M059J (cell line): ENCODE data around the gene ZC3H14. TPM values are rescaled to one million over a fixed set of nuclear protein-coding genes. Genes with fewer than 3 reads are reported as not detected.

Experiments
- DNase-seq: peaks from one replicate; pipeline ENCODE4 v3.0.0-alpha.2; 2012; ENCODE audit warnings: low read depth
- total RNA-seq: library from RNA; depleted of rRNA; stranded (reverse); fragments of >200 nt; shearing (Covaris generic); gene quantifications from 2 replicates; pipeline ENCODE4 v1.2.3, GENCODE V29; 2014

Gene ZC3H14
- total RNA-seq, 1 experiment from 2014 or later = 46.8 TPM

DNA sequence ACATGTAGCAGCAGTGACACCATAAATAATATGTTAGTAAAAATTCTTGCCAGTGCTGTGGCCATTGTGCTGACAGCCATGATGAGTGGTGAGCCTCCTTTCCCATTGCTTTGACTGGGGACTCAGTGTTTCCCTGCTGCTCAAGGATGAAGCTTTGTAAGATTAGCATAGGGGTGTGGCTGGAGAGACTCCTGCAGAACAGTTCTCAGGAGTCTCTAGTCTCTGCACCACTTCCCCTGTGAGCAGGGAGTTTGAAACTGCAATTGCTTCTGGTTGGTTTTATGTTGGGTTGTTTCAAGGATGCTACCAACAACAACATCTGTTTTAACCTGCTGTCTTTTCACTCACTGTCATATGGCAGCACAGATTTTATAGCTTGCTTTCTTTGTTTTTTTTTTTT is 41.4 kb downstream of the ZC3H14 start:
- no peak for DNase-seq

DNA sequence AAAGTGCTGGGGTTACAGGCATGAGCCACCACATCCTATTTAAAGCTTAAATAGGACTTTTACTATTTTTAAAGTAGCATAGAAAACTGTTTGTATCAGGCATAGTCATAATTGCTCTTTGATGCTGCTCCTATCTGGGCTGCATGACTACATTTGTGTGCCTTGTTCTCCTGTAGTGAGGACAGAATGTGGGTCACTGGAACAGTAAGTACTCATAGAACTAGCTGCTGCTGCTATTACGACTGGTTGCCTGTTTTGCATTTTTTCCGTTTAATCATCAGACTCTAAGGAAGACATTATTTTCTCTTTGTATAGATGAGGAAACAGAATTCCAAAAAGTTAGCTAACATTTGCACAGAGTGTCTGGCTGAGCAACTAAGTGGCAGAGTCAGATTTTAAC is 42.8 kb downstream of the ZC3H14 start:
- DNase-seq = no peak

DNA sequence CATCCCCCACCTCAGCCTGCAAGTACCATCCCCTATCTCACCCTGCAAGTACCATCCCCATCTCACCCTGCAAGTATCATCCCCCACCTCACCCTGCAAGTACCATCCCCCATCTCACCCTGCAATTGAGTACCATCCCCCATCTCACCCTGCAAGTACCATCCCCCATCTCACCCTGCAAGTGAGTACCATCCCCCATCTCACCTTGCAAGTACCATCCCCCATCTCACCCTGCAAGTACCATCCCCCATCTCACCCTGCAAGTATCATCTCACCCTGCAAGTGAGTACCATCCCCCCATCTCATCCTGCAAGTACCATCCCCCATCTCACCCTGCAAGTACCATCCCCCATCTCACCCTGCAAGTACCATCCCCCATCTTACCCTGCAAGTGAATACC is 45.0 kb downstream of the ZC3H14 start:
- DNase-seq = no peak

DNA sequence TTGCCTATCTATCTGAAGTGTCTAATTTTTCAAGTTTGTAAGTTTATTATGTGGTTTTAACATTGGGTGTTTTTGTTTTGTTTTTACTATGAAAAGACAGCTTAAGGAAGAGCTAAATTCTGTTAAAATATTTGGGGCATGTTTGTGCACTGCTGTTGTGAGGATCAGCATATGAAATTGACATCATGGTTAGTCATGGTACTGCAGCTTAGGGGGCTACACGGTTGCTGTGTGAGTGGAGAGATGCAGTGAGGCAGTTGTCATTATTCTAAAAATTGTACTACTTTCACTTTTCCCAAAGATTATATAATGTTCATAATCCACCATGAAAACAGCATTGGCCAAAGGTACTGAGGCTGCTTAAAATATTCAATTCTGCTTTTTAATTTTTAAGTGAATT is 49.0 kb downstream of the ZC3H14 start:
- DNase-seq = peak; percentile 23

DNA sequence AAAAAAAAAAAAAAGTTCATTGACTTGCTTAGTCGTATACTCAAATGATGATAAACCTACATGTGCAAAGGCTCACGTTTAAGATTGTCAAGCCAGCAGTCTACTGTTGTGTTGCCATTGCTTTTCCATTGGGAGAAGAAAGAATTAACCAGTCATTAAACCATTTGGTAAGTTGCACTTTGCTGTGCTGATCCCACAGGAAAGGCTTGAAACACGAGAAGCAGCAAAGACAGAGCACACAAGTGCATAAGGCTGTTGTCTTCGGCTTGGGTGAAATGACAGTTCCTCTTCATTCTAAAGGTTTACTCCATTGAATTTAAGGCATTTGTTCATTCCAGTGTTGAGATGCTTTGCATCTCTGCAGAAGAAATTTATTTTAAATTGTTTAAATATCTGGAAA is 50.1 kb downstream of the ZC3H14 start:
- peak; percentile 32 for DNase-seq

DNA sequence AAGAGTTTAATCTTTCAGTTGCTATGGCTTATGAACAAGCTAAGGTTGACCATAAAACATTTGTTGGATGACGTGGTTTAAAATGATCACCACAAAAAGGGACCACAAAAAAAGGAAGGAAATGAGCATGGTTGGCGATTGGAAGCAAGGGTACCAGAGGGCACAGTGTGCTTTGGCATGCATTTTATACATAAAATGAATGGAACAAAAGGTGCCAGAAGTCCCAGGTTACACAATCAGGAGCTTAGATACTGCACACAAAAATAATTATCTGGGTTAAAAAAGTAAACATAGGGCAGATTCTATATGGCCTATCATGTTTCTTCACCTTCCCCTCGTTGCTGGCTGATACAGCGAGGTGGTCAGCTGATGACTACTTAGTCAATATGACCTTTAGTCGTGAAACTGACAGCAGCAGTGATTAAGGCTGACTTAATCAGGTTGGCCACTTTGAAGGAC is 50.7 kb downstream of the ZC3H14 start:
- peak; percentile 91 for DNase-seq

DNA sequence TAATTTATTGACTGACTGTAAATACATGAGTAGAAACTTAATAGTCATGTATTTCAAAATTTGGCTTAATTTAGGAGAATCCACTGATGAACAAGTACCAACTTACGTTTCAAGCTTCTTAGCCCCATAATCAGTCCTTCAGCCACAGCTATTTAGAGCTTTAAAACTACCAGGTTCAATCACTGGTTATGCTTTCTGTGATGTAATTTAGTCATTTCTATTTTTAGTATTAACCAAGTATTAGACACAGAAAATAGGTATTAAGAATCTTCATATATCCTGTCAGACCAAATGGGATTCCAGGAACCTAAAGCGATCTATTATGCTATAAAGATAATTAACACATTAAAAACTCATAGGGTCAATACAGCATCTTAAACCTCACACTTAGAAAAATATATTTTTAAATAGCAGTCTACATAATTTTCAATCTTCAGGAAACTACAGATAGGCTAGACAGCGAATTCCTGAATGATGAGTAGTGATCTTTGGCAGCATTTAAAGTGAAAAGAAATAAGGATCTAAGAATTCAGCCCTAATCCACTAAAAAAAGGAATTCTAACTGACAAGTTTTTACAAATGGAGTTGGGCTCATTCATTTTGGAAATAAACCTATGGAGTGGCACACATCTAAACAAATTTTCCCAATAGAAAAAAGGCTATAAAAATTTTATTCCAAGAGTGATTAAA is 51.5 kb downstream of the ZC3H14 start:
- DNase-seq = peak; percentile 73

DNA sequence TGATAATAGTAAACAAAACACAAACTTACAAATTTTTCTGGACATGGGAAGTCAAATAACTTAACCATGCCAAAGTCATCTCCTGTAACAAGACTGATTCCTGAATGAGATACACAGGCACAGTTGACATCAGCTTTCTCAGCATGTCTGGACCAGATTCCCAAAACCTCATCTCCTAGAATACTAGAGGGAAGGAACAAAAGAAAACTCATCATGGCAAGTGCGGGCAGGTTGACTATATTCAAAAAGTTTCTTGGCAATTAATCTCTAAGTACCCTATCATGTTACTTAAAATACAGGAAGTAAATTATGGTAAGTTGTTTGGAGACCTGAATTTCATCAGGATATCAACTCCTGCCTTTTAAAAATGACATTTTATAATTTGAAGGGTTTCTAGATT is 53.9 kb downstream of the ZC3H14 start:
- DNase-seq = no peak

DNA sequence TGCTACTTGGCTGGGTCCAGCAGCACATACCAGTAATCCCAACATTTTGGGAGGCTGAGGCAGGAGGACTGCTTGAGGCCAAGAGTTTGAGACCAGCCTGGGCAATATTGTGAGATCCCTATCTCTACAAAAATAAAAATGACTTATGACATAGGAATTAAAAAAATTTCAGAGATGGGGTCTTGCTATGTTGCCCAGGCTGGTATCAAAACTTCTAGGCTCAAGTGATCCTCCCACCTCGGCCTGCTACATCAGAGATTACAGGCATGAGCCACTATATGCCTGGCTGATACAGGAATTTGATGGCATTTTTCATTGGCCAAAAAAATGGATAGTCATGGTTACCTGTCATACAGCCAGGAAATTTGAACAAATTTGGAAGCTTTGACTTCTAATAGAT is 54.6 kb downstream of the ZC3H14 start:
- DNase-seq = no peak

DNA sequence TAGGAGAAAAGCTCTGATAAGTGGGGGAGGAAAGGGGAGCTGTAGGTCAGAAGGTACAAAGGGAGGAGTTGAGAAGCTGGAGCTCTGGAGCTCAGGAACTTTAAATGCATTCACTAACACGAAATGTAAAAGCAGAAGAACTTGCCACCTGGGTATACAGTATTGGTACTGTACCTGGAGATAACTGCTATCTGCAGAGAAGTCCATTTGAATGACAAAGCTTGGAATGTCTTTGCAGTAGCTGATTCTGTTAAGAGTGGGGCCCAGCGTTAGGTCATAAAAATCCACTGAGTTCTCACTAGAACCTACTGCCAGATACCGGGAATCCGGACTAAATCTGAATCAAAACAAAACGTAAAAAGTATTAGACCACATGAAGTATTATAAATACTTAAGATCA is 55.6 kb downstream of the ZC3H14 start:
- DNase-seq = no peak

DNA sequence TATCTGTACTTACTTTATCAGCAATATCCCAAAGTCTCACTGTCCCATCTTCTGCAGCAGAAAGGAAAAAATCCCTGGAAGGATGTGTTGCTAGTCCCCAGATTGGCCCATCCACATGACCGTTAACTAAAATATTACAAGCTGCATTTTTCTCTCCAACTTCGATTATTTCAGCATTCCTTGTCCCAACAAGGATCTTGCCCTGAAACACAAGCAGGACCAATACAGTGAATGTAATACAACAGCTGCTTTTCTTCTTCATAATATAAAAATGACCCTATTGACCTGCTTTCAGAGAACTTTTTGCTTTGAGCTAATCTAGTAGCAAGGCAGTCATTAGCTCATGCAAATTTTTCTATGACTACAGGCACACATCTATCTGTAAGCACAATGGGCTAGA is 58.3 kb downstream of the ZC3H14 start:
- DNase-seq = no peak

DNA sequence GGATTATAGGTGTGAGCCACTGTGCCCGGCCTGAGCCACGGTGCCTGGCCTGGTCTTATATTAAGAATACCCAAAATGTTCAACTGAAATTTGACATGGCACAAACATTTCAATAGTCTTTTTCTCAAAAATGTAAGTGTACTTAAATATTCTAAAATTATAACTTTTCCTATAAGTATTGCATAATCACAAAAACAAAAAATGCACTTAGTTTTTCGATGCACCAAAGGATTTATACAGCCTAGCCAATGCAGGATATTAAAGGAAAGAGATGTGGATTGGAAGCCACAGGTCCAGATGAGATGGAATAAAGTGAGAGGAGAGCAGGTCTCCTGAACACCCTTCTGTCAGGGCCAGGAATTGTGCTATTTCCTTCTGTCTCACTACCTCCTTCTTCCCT is 62.8 kb downstream of the ZC3H14 start:
- no peak for DNase-seq

DNA sequence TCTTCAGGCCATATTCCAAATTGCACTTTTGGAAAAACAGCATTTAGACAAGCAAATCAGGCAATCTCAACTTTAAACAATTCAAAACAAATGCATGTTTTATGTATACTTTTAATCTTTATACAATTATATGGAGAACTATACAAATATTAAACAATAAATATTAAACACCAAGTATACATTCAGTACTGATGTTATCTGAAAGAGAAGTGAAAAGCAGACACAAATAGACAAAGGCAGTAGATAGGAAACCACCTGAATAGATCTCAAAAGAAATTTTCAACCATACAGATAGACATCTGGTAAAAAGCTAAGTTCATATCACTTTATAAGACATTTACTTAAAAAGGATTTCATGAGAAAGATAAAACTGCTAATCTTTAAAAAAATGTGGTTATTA is 65.2 kb downstream of the ZC3H14 start:
- no peak for DNase-seq

DNA sequence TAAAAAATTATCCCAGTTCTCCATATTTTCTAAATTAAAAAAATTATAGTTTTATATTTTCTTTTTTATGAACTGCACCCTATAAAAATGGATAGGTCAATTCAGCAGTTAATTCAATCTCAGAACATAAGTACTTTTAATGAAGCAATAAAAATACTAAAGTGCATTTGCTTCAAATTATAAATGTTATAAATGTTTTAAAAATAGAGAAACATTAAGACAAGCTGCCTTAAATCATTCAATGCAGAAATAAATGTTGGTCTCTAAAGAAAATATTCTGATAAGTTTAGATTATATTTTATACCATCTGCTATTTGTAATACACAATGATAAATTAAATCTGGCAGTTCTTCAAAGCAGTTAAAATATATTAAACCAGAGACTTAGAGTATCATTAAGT is 65.6 kb downstream of the ZC3H14 start:
- DNase-seq = no peak

DNA sequence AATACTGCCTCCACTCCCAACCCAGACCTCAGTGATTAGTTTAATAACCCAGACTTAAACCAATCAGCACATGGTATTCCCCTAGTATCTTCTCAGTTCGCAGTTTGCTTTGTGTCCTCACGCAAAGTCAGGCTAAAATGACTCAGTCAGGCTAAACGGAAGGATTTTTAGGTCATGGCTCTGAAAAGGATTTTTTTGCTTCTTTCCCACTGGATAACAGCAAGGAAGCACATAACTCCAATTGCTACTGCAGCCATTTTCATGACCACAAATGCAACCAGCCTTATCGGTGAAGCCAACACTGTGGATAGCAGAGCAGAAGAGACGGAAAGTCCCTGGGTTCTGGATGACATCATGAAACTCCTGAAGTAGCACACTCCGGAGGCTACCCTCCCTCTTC is 67.7 kb downstream of the ZC3H14 start:
- DNase-seq = peak; percentile 68

DNA sequence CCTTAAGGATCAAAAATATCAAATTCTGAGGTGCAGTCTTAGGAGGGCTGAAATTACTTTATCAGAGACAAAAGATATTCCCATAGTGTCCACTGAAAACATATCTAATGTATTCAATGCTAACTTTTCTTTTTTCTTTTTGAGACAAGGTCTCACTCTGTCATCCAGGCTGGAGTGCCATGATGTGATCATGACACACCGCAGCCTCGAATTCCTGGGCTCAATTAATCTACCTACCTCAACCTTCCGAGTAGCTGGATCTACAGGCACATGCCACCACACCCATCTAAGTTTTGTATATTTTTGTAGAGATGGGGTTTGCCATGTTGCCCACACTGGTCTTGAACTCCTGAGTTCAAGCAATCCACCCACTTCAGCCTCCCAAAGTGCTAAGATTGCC is 68.3 kb downstream of the ZC3H14 start:
- DNase-seq = no peak

DNA sequence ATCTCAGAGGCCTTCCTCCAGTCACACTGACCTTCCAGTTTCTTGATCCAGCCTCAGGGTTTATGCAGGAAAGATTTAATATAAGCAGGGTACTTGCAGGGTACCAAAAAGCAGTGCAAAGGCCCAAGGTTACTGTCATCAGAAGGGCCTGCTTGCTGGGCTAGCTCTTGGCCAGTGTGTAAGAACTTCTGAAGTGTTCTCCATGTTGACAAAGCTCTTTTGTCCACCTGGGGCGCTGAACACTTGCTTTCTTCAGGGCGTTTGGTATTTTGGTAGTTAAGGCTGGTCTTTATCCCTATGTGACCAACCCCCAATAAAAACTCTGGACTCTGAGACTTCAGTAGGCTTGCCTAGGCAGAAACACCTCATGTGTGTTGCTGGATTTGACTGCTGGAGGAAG is 69.7 kb downstream of the ZC3H14 start:
- DNase-seq = no peak

DNA sequence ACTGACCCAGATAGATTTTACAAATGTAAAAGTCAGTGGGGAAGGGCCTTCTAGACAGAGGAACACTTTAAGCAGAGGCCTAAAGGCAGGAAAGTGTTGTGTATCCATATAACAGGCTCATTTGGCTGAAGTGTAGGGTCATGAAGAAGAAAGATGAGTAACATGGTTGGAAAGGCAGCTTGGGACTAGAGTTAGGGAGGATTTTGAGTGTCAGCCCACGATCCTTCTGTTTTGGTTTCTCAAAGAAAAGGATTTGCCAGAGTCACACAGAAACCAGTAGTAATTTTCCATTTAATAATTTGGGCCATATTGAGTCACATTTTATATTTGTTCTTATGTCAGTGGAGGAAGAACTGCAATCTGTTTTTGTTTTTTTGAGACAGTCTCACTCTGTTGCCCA is 76.4 kb downstream of the ZC3H14 start:
- no peak for DNase-seq

DNA sequence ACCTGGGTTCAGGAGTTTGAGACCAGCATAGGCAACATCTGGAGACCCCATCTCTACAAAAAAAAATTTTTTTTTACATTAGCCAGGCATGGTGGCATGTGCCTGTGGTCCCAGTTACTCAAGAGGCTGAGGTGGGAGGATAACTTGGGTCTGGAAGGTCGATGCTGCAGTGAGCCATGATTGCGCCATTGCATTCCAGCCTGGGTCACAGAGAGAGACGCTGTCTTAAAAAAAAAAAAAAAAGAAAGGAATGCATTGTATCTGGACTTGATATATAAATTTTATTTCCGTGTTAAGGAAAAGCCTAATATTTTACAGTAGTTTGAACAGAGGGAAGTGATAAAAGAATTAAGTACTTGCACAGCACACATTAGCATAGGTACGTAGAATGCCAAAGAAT is 97.2 kb downstream of the ZC3H14 start:
- DNase-seq = no peak

DNA sequence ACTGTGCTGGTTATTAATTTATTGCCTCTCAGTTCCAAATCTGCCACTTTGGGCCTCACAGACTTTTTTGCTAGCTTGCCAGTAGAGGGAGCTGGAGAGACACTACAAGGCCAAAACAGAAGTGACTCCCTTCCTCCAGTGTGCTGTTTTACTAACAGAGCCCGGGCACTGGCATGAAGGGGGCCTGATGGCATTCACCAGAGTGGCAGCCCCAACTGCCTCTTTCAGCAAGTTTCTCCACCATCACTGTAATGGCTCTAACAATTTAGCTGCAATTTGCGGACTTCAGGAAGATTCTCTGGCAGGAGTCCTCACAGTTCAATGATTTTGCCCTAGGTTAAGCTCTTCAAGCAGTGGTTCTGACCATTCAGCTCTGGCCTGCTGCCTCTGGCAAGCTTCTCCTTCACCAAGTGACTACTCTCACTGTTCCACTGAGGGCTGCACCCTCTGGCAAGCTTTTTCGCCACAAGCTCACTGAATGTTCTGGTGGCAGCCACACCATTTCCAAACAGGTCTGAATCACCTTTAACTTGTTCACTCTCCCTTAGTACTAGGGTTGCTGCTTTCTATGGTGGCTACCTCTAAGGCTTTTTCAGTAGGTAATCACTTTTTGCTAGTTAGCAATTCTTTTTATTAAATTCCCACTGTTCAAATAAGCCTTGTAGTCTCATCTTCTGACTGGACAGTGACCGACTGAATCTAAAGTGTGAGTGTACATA is 104.9 kb downstream of the ZC3H14 start:
- DNase-seq = peak; percentile 78

DNA sequence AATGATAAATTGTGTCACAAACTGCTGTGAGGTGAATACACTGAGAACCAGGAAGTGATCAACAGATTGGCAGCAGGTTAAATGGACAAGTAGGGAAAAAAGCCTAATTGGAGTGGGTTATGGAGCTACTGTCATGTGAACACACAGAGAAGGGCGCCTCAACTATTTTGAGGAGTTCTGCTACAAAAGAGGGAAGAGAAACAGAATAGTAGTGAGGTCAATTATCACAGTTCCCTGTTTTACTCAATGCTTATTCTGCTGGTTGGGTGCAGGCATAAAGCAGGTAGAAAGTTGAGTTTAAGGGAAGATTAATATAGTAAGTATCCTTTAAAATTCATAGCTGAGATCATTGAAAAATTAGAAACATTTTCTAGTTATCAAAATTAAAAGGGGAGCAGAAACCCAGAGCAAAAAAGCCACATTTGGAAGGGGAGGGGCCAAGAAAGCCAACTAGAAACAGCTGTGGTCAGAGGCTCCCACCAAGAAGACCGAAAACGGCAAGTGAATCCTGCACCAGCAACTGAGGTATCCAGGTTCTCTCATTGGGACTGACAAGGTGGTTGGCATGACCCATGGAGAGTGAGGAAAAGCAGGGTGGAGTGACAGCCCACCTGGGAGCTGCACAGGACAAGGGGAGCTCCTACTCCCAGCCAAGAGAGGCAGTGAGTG is 105.7 kb downstream of the ZC3H14 start:
- no peak for DNase-seq

DNA sequence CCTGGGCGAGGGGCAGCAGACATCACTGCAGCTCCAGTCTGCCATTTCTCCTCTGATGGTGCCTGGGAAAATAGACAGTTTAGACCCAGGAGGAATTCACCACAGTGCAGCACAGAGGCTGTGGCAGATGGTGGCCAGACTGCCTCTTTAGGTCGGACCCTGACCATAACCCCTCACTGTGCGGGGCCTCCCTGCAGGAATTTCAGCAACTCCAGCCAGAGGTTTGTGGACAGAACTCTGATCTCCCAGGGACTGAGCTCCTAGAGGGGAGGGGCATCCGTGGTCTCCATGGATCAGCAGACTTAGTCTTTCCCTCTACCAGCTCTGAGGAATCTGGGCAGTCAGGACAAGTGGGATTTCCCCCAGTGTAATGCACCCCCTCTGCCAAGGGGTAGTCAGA is 106.5 kb downstream of the ZC3H14 start:
- DNase-seq = no peak
